ENCODE measurements around the gene PLCH1. TPM values are rescaled to one million over a fixed set of nuclear protein-coding genes. Genes with fewer than 3 reads are reported as not detected.
"Not testable (repeated sequence)": the region's sequence is repeated elsewhere in the genome, so short reads cannot be mapped to it uniquely, and the experiment has no call there.

Gene PLCH1
- total and polyA plus RNA-seq, 2 of the 13 experiments (the other 11 are each of a cell fraction or from before 2014, with no cell fraction given): 2.0 to 3.0 TPM

GRCh38 chr3:155394896-155395295, 350.0 kb downstream of the PLCH1 start:
- H3K4me1 ChIP-seq (ENCODE audit: insufficient read depth, low read length); BruUV-seq (replicated peaks); POLR2A ChIA-PET; H3K79me2 ChIP-seq (ENCODE audit: insufficient read depth, low read length); DNase-seq (ENCODE audit: low spot score); H3K27ac ChIP-seq (ENCODE audit: extremely low read length, insufficient read depth, low read length); intact Hi-C loops (cut with micrococcal nuclease; ENCODE audit: unreplicated experiment); H3K4me3 ChIP-seq (replicated peaks in 1 of 3; ENCODE audit: insufficient read depth in 1 of 3, low read depth in 2 of 3, low read length in 3 of 3); H4K20me1 ChIP-seq (ENCODE audit: insufficient read depth, low read length); ATAC-seq; H2AFZ ChIP-seq (ENCODE audit: low read length); H3K9me3 ChIP-seq (ENCODE audit: low read length); in situ Hi-C loops (cut with HindIII; ENCODE audit: extremely low pct_ligation_motif_present, low pct_unique_long_range_greater_than_20kb); CTCF ChIA-PET (ENCODE audit: low intra/inter-chr PET ratio, low total read pairs); H3K36me3 ChIP-seq (replicated peaks in 1 of 2; ENCODE audit: control insufficient read depth in 1 of 2, insufficient read depth in 2 of 2, low read length in 2 of 2); FAIRE-seq; H3K27me3 ChIP-seq (ENCODE audit: control insufficient read depth in 1 of 2, insufficient read depth in 2 of 2, low read length in 2 of 2); H3K9ac ChIP-seq (ENCODE audit: insufficient read depth, low read depth, low read length); H3K4me2 ChIP-seq (ENCODE audit: low read depth, low read length): not testable (repeated sequence)
- WGBS (ENCODE audit: low lambda C conversion rate): 0% methylated on average over 2 of the region's 2 CpGs

DNA sequence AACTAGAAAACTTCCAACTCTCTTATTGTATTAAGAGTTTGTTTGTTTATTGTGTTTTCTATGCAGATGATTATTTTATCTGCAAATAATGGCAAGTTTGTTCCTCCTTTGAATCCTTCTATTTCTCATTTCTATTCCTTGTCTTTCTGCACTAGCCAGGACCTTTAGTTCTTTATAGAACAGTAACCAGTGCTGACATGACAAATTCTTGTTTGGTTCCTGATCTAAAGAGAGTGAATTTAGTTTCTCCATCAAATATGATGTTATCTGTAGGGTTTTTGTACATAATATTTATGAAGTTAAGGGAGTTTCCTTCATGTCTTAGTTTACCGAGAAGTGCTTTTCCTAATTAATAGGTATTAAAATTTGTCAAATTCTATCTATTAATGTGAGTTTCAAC, 350.6 kb downstream of the PLCH1 start:
- H2AFZ ChIP-seq (ENCODE audit: low read length): no peak overlapping the region
- WGBS (ENCODE audit: low lambda C conversion rate): 58% methylated on average over 1 of the region's 1 CpG
- ChIA-PET CTCF (ENCODE audit: low intra/inter-chr PET ratio, low total read pairs) (no interaction called here), POLR2A (no interaction called here)
- H3K9me3 ChIP-seq (ENCODE audit: low read length): no peaks in the 10 kb centered on the region
- TF ChIP-seq CCAR2 (optimal IDR thresholded peaks at IDR 0.05; ENCODE audit: low read depth, low read length) (no peak), TBL1XR1 (IDR thresholded peaks at IDR 0.05; ENCODE audit: borderline replicate concordance, low read length, partially characterized antibody) (no peak), YY1 (IDR thresholded peaks at IDR 0.05; ENCODE audit: insufficient read depth, insufficient replicate concordance, low read depth, low read length) (no peak), NR2F2 (IDR thresholded peaks at IDR 0.05; ENCODE audit: borderline replicate concordance, low read depth) (no peak), ZNF773 (CRISPR knock-in tag; IDR thresholded peaks at IDR 0.05; ENCODE audit: borderline replicate concordance) (no peak), MAFG (CRISPR knock-in tag; IDR thresholded peaks at IDR 0.05) (no peak), JDP2 (CRISPR knock-in tag; IDR thresholded peaks at IDR 0.05; ENCODE audit: borderline replicate concordance) (no peak), MAFF (IDR thresholded peaks at IDR 0.05; ENCODE audit: low read depth, low read length) (peak; percentile 75), MAFK (conservative IDR thresholded peaks at IDR 0.05 in 1 of 2, IDR thresholded peaks at IDR 0.05 in 1 of 2; ENCODE audit: low read length in 2 of 2) (peak; percentile 78 to 88), ZSCAN31 (CRISPR knock-in tag; IDR thresholded peaks at IDR 0.05; ENCODE audit: low read depth) (no peak), SATB2 (CRISPR knock-in tag; IDR thresholded peaks at IDR 0.05) (no peak), TRIM24 (CRISPR knock-in tag; IDR thresholded peaks at IDR 0.05) (no peak)
- TF ChIP-seq, protein P1, sequence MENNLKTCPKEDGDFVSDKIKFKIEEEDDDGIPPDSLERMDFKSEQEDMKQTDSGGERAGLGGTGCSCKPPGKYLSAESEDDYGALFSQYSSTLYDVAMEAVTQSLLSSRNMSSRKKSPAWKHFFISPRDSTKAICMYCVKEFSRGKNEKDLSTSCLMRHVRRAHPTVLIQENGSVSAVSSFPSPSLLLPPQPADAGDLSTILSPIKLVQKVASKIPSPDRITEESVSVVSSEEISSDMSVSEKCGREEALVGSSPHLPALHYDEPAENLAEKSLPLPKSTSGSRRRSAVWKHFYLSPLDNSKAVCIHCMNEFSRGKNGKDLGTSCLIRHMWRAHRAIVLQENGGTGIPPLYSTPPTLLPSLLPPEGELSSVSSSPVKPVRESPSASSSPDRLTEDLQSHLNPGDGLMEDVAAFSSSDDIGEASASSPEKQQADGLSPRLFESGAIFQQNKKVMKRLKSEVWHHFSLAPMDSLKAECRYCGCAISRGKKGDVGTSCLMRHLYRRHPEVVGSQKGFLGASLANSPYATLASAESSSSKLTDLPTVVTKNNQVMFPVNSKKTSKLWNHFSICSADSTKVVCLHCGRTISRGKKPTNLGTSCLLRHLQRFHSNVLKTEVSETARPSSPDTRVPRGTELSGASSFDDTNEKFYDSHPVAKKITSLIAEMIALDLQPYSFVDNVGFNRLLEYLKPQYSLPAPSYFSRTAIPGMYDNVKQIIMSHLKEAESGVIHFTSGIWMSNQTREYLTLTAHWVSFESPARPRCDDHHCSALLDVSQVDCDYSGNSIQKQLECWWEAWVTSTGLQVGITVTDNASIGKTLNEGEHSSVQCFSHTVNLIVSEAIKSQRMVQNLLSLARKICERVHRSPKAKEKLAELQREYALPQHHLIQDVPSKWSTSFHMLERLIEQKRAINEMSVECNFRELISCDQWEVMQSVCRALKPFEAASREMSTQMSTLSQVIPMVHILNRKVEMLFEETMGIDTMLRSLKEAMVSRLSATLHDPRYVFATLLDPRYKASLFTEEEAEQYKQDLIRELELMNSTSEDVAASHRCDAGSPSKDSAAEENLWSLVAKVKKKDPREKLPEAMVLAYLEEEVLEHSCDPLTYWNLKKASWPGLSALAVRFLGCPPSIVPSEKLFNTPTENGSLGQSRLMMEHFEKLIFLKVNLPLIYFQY (CRISPR knock-in tag; IDR thresholded peaks at IDR 0.05; ENCODE audit: borderline replicate concordance): no peak
- BruUV-seq (replicated peaks): no TSS peak
- no peaks in the 10 kb centered on the region for H3K4me1 ChIP-seq (ENCODE audit: insufficient read depth, low read length)
- DNase-seq (ENCODE audit: low spot score) (no peak), FAIRE-seq (no peak), ATAC-seq (no peak)
- H4K20me1 ChIP-seq (ENCODE audit: insufficient read depth, low read length): no peaks in the 10 kb centered on the region
- no peak overlapping the region for H3K4me2 ChIP-seq (ENCODE audit: low read depth, low read length)
- H3K79me2 ChIP-seq (ENCODE audit: insufficient read depth, low read length): no peaks in the 10 kb centered on the region
- no peaks in the 10 kb centered on the region for H3K27me3 ChIP-seq (ENCODE audit: control insufficient read depth in 1 of 2, insufficient read depth in 2 of 2, low read length in 2 of 2)
- intact Hi-C loops (cut with micrococcal nuclease; ENCODE audit: unreplicated experiment): no loop called here
- in situ Hi-C loops (cut with HindIII; ENCODE audit: extremely low pct_ligation_motif_present, low pct_unique_long_range_greater_than_20kb): no loop called here
- H3K9ac ChIP-seq (ENCODE audit: insufficient read depth, low read depth, low read length): no peak overlapping the region
- H3K36me3 ChIP-seq (replicated peaks in 1 of 2; ENCODE audit: control insufficient read depth in 1 of 2, insufficient read depth in 2 of 2, low read length in 2 of 2): no peaks in the 10 kb centered on the region
- no peak overlapping the region for H3K27ac ChIP-seq (ENCODE audit: extremely low read length, insufficient read depth, low read length)
- no peak overlapping the region for H3K4me3 ChIP-seq (replicated peaks in 1 of 3; ENCODE audit: insufficient read depth in 1 of 3, low read depth in 2 of 3, low read length in 3 of 3)

All from HepG2 (cell line).